ENCODE results near the gene NGEF.

GRCh38 chr2:233012301-233012971, 620 bp downstream of the NGEF start:
- TF ChIP-seq CTCF (IDR thresholded peaks at IDR 0.05; ENCODE audit: insufficient read depth, low read length, poor library complexity, severe bottlenecking), result no peak
- no peak for TF ChIP-seq EZH2phosphoT487 (conservative IDR thresholded peaks at IDR 0.05; ENCODE audit: low read length)

All from SU-DHL-6 (cell line).